Panc1 (cell line): ENCODE measurements around the gene ENAH. TPM values are rescaled to one million over a fixed set of nuclear protein-coding genes. Genes with fewer than 3 reads are reported as not detected.

Experiments used
- ATAC-seq: fragments of 200-7000 bp; cut with Tn5 transposase; 2 replicates; pipeline ENCODE4 v1.9.1; 2020; ENCODE audit warnings: mild to moderate bottlenecking, moderate library complexity
- BruUV-seq: library from RNA; stranded (reverse); fragments of 400-500 nt; replicated peaks from 2 replicates; lab custom pipeline; 2021; lab: Mats Ljungman, UMichigan
- CTCF ChIA-PET: fragments of 300-600 bp; sonication (Branson Sonifier 250); formaldehyde crosslinking; loops from one replicate; lab custom pipeline; 2022; ENCODE audit warnings: antibody characterized with exemption; lab: Charles Lee
- POLR2A ChIA-PET: fragments of 300-600 bp; sonication (Branson Sonifier 250); formaldehyde crosslinking; loops from one replicate; lab custom pipeline; 2022; ENCODE audit warnings: antibody characterized with exemption; lab: Charles Lee
- DNase-seq: peaks from one replicate; pipeline ENCODE4 v3.0.0-alpha.2; 2010; ENCODE audit warnings: low read depth, low spot score
- H3K27ac ChIP-seq: 2 replicates; pipeline ENCODE4 v1.5.1; 2011; ENCODE audit warnings: mild to moderate bottlenecking, low read length, inconsistent platforms
- H3K27me3 ChIP-seq: fragments of 200-500 bp; sonication (Bioruptor generic); 2 replicates; pipeline ENCODE4 v1.6.0; 2014; ENCODE audit warnings: low read length, inconsistent platforms; ENCODE audit not compliant: control insufficient read depth, insufficient read depth
- H3K36me3 ChIP-seq: fragments of 200-500 bp; sonication (Bioruptor generic); 2 replicates; pipeline ENCODE4 v1.5.1; 2014; ENCODE audit warnings: inconsistent platforms, mild to moderate bottlenecking, low read length, moderate library complexity; ENCODE audit not compliant: control insufficient read depth, insufficient read depth
- H3K4me1 ChIP-seq: 2 replicates; pipeline ENCODE4 v1.5.1; 2011; ENCODE audit warnings: inconsistent platforms, mild to moderate bottlenecking, low read length, moderate library complexity; ENCODE audit not compliant: control insufficient read depth, insufficient read depth
- H3K4me3 ChIP-seq, 2 experiments: 2 replicates each; pipeline ENCODE4 v1.5.1; 2011 to 2012; ENCODE audit warnings: low read depth in 2 of 2, low read length in 2 of 2, mild to moderate bottlenecking in 2 of 2, inconsistent platforms in 1 of 2, moderate library complexity in 1 of 2
- H3K9me3 ChIP-seq: fragments of 200-500 bp; sonication (Bioruptor generic); 2 replicates; pipeline ENCODE4 v1.5.1; 2014; ENCODE audit warnings: low read depth, mild to moderate bottlenecking, inconsistent platforms, low read length, moderate library complexity; ENCODE audit not compliant: control insufficient read depth, insufficient read depth
- POLR2AphosphoS5 ChIP-seq: IDR thresholded peaks from 2 replicates; pipeline ENCODE4 v1.6.1; 2012; ENCODE audit warnings: mild to moderate bottlenecking, low read depth, low read length, moderate library complexity
- SIN3A ChIP-seq: IDR thresholded peaks from 2 replicates; pipeline ENCODE4 v1.6.1; 2012; ENCODE audit warnings: low read depth, mild to moderate bottlenecking, low read length, moderate library complexity, borderline replicate concordance; ENCODE audit not compliant: insufficient read depth
- TCF7L2 ChIP-seq: IDR thresholded peaks from 2 replicates; pipeline ENCODE4 v1.6.1; 2011; ENCODE audit warnings: mild to moderate bottlenecking, low read depth, low read length, inconsistent platforms
- in situ Hi-C: cut with HindIII; loops from 2 replicates; pipeline ENCODE4 v1.10.0; 2016; ENCODE audit warnings: low sequenced_read_pairs, low pct_unique_long_range_greater_than_20kb
- intact Hi-C: fragments of 100-400 bp; cut with micrococcal nuclease; formaldehyde crosslinking; loops from one replicate; pipeline ENCODE4 v1.10.0; 2022; ENCODE audit not compliant: unreplicated experiment
- total RNA-seq: library from RNA; stranded (reverse); gene quantifications from one replicate; pipeline ENCODE4 v1.2.1, GENCODE V29; 2021; ENCODE audit not compliant: unreplicated experiment
- TF ChIP-seq, protein P1 (sequence below): fragments of 450-650 bp; IDR thresholded peaks from 2 replicates; pipeline ENCODE4 v1.5.1; 2017; ENCODE audit warnings: mild to moderate bottlenecking
- TF ChIP-seq, protein P2 (sequence below), 2 experiments: IDR thresholded peaks; 2 replicates each; pipeline ENCODE4 v1.6.1; 2011 to 2012; ENCODE audit warnings: low read depth in 2 of 2, control low read depth in 1 of 2, low read length in 1 of 2, mild to moderate bottlenecking in 1 of 2, moderate library complexity in 1 of 2; ENCODE audit not compliant: insufficient read depth in 1 of 2

The ENAH gene
- total RNA-seq, 1 experiment from 2014 or later, result 133 TPM

DNA sequence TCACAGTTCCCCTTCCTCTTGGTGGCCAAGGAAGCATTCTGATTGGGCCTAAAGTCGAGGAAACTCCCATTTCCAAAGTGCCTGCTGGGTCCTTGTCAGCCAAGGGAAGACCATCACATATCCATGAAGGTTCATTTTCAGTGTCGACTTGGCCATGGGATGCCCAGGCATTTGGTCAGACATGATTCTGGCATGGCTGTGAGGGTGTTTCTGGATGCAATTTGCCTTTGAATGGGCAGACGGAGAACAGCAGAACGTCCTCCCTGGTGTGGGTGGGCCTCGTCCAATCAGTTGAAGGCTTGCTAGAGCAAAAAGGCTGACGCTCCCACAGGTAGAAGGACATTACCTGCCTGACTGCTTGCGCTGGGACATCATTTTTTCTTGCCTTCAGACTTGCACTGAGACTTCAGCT lies 176.8 kb downstream of the ENAH start:
- CTCF ChIA-PET, result interaction anchor here (0.6 kb wide), 1 partner anchor 644 kb away, joined by 3 read pairs; no protein-coding TSS in a partner anchor

DNA sequence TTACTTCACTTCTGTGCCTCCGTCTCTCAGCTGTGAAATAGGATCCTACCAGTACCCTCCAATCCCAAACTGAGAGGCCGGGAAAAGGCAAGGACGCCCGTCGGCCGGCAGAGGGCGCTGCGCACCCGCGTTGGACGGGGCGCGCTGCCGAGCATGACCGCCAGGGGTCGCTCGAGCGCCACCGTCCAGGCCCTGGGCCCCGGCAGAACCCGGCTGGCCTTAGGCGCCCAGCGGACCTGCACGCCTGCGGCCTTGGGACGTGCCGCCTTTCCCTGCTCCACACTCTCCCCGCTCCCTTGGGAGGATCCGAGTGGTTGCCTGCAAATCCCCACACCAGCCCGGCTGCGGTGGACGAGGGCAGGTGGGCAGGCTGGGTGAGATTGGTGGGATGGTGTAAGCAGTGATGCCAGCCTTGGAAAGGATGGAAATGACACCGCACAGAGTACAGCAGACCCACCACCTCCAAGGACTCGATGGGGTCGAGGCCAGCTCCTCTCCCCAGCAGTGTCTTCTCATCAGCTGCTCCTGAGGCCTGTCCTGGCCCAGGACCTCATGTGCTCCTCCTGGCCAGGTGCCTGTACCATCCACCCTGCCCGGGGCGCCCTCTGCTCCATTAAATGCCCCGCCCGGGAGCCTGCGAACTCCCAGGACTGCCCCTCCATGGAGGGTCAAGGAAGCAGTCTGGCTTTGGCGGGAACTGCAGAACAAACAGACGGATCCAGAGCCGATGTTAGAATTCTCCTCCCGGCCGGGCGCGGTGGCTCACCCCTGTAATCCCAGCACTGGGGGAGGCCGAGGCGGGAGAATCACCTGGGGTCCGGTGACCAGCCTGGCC lies 177.7 kb downstream of the ENAH start:
- no peaks in the 10 kb centered on the region for H3K9me3 ChIP-seq
- intact Hi-C loops (loop anchor here (2.0 to 10.0 kb wide), 4 partner anchors 298 to 590 kb away; partner anchors contain the start of gene H3-3A), in situ Hi-C loops (no loop called here)
- peak overlapping the region in 1 of 2 experiments; percentile 26; a peak in 2 of 4 replicates for H3K4me3 ChIP-seq
- no TSS peak for BruUV-seq
- ATAC-seq (peak; percentile 90), DNase-seq (no peak)
- CTCF ChIA-PET, result interaction anchor here (0.6 to 1.2 kb wide), 9 partner anchors 15 to 545 kb away, joined by 3 to 8 read pairs (median 3); partner anchors contain the start of genes SRP9 and TMEM63A
- TF ChIP-seq, protein P1, sequence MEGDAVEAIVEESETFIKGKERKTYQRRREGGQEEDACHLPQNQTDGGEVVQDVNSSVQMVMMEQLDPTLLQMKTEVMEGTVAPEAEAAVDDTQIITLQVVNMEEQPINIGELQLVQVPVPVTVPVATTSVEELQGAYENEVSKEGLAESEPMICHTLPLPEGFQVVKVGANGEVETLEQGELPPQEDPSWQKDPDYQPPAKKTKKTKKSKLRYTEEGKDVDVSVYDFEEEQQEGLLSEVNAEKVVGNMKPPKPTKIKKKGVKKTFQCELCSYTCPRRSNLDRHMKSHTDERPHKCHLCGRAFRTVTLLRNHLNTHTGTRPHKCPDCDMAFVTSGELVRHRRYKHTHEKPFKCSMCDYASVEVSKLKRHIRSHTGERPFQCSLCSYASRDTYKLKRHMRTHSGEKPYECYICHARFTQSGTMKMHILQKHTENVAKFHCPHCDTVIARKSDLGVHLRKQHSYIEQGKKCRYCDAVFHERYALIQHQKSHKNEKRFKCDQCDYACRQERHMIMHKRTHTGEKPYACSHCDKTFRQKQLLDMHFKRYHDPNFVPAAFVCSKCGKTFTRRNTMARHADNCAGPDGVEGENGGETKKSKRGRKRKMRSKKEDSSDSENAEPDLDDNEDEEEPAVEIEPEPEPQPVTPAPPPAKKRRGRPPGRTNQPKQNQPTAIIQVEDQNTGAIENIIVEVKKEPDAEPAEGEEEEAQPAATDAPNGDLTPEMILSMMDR, result peak; percentile 100
- TF ChIP-seq, protein P2, sequence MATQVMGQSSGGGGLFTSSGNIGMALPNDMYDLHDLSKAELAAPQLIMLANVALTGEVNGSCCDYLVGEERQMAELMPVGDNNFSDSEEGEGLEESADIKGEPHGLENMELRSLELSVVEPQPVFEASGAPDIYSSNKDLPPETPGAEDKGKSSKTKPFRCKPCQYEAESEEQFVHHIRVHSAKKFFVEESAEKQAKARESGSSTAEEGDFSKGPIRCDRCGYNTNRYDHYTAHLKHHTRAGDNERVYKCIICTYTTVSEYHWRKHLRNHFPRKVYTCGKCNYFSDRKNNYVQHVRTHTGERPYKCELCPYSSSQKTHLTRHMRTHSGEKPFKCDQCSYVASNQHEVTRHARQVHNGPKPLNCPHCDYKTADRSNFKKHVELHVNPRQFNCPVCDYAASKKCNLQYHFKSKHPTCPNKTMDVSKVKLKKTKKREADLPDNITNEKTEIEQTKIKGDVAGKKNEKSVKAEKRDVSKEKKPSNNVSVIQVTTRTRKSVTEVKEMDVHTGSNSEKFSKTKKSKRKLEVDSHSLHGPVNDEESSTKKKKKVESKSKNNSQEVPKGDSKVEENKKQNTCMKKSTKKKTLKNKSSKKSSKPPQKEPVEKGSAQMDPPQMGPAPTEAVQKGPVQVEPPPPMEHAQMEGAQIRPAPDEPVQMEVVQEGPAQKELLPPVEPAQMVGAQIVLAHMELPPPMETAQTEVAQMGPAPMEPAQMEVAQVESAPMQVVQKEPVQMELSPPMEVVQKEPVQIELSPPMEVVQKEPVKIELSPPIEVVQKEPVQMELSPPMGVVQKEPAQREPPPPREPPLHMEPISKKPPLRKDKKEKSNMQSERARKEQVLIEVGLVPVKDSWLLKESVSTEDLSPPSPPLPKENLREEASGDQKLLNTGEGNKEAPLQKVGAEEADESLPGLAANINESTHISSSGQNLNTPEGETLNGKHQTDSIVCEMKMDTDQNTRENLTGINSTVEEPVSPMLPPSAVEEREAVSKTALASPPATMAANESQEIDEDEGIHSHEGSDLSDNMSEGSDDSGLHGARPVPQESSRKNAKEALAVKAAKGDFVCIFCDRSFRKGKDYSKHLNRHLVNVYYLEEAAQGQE (IDR thresholded peaks at IDR 0.05; ENCODE audit: insufficient read depth in 1 of 2, low read depth in 2 of 2, low read length in 1 of 2), result no peak
- no peaks in the 10 kb centered on the region for H3K27me3 ChIP-seq
- no peak overlapping the region for H3K27ac ChIP-seq
- H3K4me1 ChIP-seq, result no peaks in the 10 kb centered on the region
- H3K36me3 ChIP-seq, result no peaks in the 10 kb centered on the region
- POLR2A ChIA-PET, result no interaction called here

More for the DNA sequence above, 176.8 kb downstream of the ENAH start:
- Histone ChIP-seq H3K27me3 (no peaks in the 10 kb centered on the region), H3K9me3 (no peaks in the 10 kb centered on the region), H3K4me1 (no peaks in the 10 kb centered on the region), H3K36me3 (no peaks in the 10 kb centered on the region), H3K27ac (no peak overlapping the region), H3K4me3 (no peak overlapping the region)
- DNase-seq (no peak), ATAC-seq (no peak)
- POLR2A ChIA-PET, result no interaction called here
- TF ChIP-seq POLR2AphosphoS5, result no peak
- TF ChIP-seq SIN3A, result no peak
- TF ChIP-seq, protein P2 (IDR thresholded peaks at IDR 0.05; ENCODE audit: insufficient read depth in 1 of 2, low read depth in 2 of 2, low read length in 1 of 2), result no peak
- no peak for TF ChIP-seq TCF7L2
- TF ChIP-seq, protein P1, result no peak
- BruUV-seq, result no TSS peak
- in situ Hi-C loops (no loop called here), intact Hi-C loops (loop anchor here (10.0 kb wide), 1 partner anchor 589 kb away; the partner anchor contains the start of gene H3-3A)
